ENCODE measurements around the gene MYT1. TPM values are rescaled to one million over a fixed set of nuclear protein-coding genes. Genes with fewer than 3 reads are reported as not detected.

Gene MYT1
- total RNA-seq, 1 experiment from 2014 or later: 2.0 TPM

DNA sequence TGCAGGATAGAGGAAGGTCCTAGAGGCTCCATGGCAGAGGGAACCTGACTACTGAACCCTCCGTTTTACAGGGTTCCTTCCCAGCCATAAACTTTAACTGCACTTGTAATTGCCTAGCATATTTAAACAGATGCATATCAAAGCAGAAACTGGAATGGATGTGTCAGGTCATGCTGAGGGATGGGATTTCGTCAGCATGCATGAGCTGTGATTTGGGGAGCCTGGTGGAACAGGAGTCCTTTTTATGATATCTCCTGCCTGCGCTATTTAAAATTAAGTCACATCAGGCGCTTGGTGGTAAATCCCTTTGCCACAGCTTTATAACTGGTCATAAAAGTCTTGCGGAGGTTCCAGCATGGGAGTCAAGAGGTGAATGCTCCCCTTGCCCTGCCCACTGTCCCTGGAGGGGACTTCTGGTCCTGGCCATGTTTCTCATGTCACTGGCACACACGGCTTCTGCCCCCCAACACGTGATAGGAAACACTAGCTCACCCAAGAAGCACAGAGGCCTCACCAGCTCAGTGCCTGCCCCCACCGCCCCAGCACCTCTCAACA lies 65.3 kb downstream of the MYT1 start:
- no peak overlapping the region for H3K27ac Mint-ChIP-seq
- H3K36me3 Mint-ChIP-seq: 0 out of 2 replicates have a peak, but pooled peaks cover 4% of the 10 kb centered on the region
- no peaks in the 10 kb centered on the region for H3K27me3 Mint-ChIP-seq (ENCODE audit: low read depth)
- peaks cover 6% of the 10 kb centered on the region for H3K4me1 Mint-ChIP-seq
- TF ChIP-seq OVOL2 (CRISPR knock-in tag; IDR thresholded peaks at IDR 0.05; ENCODE audit: borderline replicate concordance) (no peak), NR1H2 (CRISPR knock-in tag; IDR thresholded peaks at IDR 0.05) (no peak), AFF4 (CRISPR knock-in tag; IDR thresholded peaks at IDR 0.05; ENCODE audit: borderline replicate concordance) (no peak), ETV6 (CRISPR knock-in tag; IDR thresholded peaks at IDR 0.05) (no peak)
- TF ChIP-seq, protein P1, sequence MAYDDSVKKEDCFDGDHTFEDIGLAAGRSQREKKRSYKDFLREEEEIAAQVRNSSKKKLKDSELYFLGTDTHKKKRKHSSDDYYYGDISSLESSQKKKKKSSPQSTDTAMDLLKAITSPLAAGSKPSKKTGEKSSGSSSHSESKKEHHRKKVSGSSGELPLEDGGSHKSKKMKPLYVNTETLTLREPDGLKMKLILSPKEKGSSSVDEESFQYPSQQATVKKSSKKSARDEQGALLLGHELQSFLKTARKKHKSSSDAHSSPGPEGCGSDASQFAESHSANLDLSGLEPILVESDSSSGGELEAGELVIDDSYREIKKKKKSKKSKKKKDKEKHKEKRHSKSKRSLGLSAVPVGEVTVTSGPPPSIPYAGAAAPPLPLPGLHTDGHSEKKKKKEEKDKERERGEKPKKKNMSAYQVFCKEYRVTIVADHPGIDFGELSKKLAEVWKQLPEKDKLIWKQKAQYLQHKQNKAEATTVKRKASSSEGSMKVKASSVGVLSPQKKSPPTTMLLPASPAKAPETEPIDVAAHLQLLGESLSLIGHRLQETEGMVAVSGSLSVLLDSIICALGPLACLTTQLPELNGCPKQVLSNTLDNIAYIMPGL (CRISPR knock-in tag; IDR thresholded peaks at IDR 0.05): no peak
- TF ChIP-seq, protein P2, sequence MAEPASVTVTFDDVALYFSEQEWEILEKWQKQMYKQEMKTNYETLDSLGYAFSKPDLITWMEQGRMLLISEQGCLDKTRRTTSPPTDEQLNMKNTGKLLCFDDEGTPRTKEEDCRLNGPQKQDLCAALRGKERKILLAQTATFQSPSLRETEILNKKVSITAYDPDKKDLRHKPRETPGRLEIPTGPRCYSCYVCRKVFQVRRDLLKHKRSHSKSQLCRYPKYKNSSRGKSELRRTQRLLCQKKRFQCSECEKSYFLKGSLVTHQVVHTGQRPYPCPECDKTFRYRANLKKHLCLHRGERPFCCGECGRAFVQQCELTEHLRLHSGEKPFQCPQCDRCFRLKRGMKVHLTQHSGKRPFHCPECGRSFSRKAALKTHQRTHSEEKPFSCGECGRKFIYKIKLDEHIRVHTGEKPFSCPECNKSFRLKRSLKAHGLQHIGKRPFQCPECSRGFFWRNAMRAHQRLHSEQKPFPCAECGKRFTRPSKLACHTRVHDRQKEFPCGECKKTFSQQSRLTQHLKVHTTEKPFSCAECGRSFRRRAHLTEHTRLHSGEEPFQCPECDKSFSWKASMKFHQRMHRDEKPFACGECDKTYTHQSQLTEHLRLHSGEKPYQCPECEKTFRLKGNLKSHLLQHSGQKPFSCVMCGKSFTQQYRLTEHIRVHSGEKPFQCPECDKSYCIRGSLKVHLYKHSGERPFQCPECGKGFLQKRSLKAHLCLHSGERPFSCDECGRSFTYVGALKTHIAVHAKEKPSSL (CRISPR knock-in tag; conservative IDR thresholded peaks at IDR 0.05): no peak
- ChIA-PET CTCF (interaction anchor here (1.0 to 1.1 kb wide), 2 partner anchors 56 to 127 kb away, joined by 3 to 4 read pairs; no protein-coding TSS in a partner anchor), POLR2A (no interaction called here)
- no peak for DNase-seq (ENCODE audit: low spot score)
- H3K4me3 Mint-ChIP-seq: no peak overlapping the region
- peaks cover 9% of the 10 kb centered on the region for H3K9me3 Mint-ChIP-seq
- ATAC-seq: no peak

DNA sequence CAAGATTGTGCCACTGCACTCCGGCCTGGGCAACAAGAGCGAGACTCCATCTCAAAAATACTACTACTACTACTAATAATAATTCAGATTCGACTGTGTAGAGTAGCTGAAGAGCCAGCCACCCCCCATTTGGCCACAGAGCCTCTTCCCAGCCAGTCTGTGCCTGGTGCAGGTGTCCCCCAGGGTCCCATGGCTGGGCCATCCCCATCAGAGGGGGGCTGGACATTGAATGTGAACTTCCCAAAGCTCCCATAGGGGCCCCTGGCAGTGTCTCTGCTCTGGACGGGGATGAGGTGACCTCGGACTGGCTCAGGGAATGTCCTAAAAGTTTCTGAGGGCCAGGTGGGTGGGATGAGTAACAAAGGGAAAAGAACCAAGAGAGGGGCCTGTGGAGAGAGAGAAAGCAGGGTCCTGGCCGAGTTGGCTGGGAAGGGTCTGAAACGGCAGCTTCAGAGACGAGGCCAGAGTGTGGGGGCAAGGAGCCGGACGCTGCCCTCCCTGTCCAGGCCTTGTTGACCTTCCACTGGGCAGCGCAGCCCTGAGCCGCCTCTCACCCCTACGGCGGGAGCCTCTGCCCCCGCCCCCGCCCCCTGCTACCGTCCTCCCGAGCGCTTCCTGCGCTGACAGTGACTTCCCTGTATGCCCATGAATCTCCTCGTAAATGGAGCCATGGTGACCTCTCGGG lies 66.4 kb downstream of the MYT1 start:
- 0 out of 2 replicates have a peak overlapping the region, but pooled peaks have one; percentile 34 for H3K27ac Mint-ChIP-seq
- TF ChIP-seq ATF2 (CRISPR knock-in tag; IDR thresholded peaks at IDR 0.05; ENCODE audit: borderline replicate concordance, low read depth) (no peak), AFF4 (CRISPR knock-in tag; IDR thresholded peaks at IDR 0.05; ENCODE audit: borderline replicate concordance) (no peak), E2F5 (CRISPR knock-in tag; IDR thresholded peaks at IDR 0.05) (no peak), NFATC4 (CRISPR knock-in tag; IDR thresholded peaks at IDR 0.05) (no peak), ZNF423 (CRISPR knock-in tag; IDR thresholded peaks at IDR 0.05) (no peak), ZBTB21 (CRISPR knock-in tag; IDR thresholded peaks at IDR 0.05; ENCODE audit: borderline replicate concordance) (no peak), ZNF512 (CRISPR knock-in tag; IDR thresholded peaks at IDR 0.05; ENCODE audit: borderline replicate concordance) (no peak)

More for the DNA sequence above, 66.4 kb downstream of the MYT1 start:
- Mint-ChIP-seq H3K4me1 (peaks cover 5% of the 10 kb centered on the region; the same call in 1 of the 2 replicates), H3K9me3 (peaks cover 9% of the 10 kb centered on the region), H3K4me3 (no peak overlapping the region), H3K27me3 (ENCODE audit: low read depth) (no peaks in the 10 kb centered on the region), H3K36me3 (0 out of 2 replicates have a peak, but pooled peaks cover 4% of the 10 kb centered on the region)
- POLR2A ChIA-PET: no interaction called here
- DNase-seq (ENCODE audit: low spot score) (no peak), ATAC-seq (no peak)
- CTCF ChIA-PET: no interaction called here
